Stimulated activated CD8-positive, alpha-beta memory T cell treated with anti-CD3 and anti-CD28 coated beads, Interleukin-7, amount 100 ng/mL, for 48 hours (primary cell): Measurements from ENCODE around the gene SMCHD1.

Experiments
- DNase-seq, 2 donors: peaks; one replicate each; pipeline ENCODE4 v3.0.0-alpha.2; 2020; ENCODE audit warnings: low read depth in 1 of 2; ENCODE audit errors: extremely low read depth in 1 of 2

SMCHD1 gene

GRCh38 chr18:2655178-2655953 is at the start of gene SMCHD1:
Gene SMCHD1, plus strand, starts transcription at chr18:2655726. Its CDS starts 350 bp downstream, at chr18:2656076.
- peak; percentile 89 to 90 for DNase-seq

GRCh38 chr18:2606335-2606734 is 49.2 kb upstream of the SMCHD1 start:
- no peak for DNase-seq

DNA sequence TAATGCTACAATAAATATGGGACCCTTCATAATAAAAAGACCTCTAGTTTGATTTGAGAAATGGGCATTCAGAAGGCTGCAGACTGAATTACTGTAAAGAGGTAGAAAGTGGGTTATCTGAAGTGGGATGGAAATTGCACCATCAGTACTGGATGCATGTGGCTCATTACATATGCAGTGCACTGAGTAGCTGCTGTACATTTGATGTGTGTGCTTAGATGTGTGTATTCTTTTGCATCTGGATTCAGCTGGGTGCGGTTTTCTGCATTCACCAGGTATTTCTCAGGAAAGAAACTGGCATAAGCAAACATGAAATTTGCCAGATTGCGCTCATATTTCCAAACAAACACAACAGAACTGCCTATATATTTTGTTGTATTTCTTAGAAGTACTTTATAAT is 45.9 kb upstream of the SMCHD1 start:
- no peak for DNase-seq

DNA sequence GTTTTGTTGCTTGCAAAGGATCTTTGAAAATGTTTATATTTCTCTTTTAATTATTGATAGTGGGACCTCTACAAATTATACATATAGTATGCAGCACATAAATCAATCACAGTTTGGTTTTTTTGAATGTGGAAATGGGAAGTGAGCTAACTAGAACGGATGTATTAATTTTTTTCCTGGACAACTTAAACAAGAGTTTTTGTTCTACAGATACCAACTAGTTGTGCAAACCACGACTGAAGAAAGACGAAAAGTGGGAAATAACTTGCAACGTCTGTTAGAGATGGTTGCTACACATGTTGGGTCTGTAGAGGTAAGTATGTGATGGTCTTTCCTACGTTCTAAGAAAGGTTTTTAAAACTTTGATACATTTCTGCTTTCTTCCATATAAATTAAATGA is 45.0 kb upstream of the SMCHD1 start:
- no peak for DNase-seq

- DNase-seq = no peak
These were observed 42.5 kb upstream of the SMCHD1 start for GRCh38 chr18:2612996-2613395.

- no peak for DNase-seq
These were observed 38.0 kb upstream of the SMCHD1 start for GRCh38 chr18:2617401-2617998.

GRCh38 chr18:2618009-2618408 is 37.5 kb upstream of the SMCHD1 start:
- no peak for DNase-seq

DNA sequence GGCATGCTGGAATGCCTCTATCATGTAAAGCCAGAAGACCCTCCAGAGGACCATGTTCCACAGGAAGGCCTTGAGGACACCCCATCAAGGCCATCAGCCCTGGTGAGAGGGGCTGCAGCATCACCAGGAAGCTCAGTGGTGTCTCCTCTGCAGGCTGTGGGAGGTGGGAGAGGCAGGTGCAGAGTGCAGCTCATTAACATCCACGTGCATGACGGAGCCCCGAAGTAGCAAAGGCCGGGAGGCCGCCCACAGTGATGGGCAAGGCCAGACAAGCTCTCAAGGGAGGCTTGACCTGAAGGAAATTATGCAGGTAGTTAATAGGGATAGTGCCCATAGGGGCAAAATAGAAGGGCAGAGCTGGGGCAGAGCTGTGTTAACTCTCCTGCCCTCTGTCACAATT is 30.3 kb upstream of the SMCHD1 start:
- no peak for DNase-seq

DNA sequence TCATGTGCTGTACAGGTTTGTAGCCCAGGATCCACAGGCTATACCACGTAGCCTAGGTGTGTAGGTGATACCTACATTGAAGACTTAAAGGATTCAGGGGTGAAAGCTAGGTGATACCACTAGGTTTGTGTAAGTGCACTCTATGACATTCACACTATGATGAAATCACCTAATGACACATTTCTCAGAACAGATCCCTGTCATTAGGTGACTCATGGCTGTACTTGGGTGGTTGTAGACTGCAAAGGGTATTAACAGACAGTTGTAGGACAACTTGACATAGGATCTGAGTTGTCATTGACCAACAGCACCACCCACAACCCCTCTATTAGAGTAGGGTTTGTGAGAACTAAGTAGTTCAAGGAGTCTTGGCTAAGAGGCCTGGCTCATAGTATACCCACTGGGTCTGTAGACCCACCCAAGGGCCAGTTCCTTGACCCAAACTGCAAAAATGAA is 27.7 kb upstream of the SMCHD1 start:
- DNase-seq = peak in 1 of 2 donors; percentile 20

DNA sequence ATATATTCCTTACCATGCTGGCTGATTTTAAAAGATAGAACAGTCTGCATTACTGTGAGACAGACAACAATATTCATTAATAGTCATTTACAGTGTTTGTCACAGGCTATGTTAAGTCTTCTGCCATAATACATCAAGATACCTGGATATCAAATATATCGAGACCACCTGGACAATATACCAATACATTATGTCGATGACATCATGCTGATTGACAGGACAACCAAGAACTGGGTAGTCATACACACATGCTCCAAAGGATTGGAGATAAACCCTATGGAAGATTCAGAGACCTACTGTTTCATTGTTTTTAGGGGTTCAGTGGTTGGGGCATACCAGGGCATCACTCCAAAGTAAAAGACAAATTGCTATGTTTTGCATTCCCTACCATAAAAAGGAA is 26.5 kb upstream of the SMCHD1 start:
- no peak for DNase-seq

GRCh38 chr18:2635586-2635985 is 19.9 kb upstream of the SMCHD1 start:
- DNase-seq = no peak

DNA sequence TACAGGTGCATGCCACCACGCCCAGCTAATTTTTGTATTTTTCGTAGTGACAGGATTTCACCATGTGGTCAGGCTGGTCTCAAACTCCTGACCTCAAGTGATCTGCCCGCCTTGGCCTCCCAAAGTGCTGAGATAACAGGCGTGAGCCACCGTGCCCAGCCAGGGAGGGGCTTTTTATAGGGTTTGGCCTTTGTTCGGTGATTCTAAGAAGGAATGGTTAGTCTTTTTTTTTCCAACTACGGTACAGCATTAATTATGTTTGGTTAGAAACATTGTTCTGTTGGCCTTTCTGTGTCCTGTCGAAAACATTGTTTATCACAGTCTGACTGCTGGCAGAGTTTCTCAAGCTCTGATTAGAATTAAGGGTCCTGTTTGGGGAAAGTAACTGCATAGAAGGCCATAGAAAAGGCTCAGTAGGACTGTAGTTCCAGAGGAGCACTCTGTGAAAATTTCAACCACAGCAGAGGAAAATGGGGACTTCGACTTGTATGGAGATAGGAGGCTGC is 19.3 kb upstream of the SMCHD1 start:
- no peak for DNase-seq

DNA sequence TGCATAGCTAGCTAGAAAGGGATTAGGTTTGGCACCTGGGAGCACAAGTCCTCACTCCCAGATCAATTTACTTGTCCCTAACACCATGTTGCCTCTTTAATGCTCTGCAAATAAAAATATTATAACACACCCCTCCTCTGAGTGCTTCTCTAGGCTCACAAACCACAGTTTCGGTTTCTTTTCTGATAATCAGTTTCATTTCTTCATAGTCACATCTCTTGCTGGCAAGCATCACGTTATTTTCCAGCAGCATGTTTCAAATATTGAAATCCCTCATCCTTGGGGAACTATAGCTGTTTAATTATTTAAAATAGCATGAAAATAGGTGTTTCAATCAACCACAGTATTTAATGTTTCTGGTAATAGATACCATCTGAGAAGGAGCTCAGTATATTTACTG is 13.9 kb upstream of the SMCHD1 start:
- DNase-seq = no peak

DNA sequence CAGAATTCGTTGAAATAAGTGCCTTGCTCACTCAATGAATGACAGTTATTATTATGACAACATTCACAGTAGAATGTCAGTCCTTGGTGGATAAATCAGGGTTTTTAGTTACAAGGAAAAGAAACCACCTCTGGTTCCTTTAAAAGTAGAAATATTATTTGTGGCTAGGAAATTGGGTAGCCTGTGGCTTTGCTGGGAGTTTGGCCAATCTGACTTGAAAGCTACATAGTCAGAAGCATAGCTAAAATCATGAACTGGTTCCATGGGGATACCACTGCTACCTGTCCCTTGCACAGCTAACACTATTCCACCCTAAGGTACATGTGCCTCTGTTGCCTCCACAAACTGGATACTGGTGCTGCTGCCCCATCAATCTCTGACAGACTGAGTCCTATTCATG is 12.8 kb upstream of the SMCHD1 start:
- no peak for DNase-seq

DNA sequence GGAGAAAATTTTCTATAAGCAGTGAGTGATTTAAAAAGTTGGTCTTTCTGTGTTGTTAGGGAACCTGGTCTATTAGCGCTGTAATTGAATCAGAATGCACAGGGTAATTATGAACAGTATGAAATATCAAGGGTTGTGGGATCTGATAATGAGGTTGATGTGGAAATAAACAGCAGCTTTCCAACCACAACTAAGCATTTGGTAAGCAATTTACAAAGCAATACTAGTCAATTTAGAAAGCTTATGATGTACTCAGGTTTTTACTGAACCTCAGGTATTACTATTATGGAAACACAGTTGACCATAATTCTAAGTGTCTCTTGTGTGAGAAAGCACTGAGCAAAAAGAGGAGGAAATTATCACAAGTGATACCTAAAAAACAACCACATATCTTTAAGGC is 11.0 kb upstream of the SMCHD1 start:
- DNase-seq = no peak

DNA sequence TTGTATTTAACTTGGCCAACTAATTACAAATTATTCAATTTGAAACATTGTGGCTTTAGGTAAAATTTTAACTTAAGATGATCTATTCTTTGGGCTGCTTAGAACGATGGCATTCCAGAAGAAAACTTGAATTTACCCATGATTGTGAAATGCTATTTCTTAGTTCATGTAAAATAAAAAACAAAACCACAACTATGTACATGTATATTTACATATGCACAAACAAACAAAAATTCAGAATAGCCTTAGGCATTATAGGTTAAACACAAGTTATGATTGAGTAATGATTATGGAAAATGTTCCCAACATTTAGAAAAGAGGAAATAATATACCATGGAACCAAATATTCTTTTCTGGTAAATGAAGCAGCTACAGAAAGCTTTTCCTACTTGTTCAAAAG is 3.5 kb upstream of the SMCHD1 start:
- no peak for DNase-seq

- DNase-seq = no peak
These were observed 2.1 kb upstream of the SMCHD1 start for GRCh38 chr18:2653467-2653866.

- DNase-seq = no peak
These were observed 1.2 kb upstream of the SMCHD1 start for GRCh38 chr18:2654169-2654927.

DNA sequence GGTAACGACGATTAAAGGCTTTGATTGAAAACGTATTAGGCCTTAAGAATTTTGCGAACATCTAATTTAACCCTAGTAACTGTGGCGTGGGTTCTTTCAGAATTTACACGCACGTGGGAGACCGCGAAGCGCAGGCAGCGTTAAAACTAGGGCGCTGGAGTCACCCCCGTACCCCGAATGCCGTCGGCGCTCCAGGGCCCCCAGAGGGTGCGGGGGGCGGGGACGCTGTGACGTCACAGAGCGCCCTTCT is 673 bp upstream of the SMCHD1 start:
- peak; percentile 49 to 55 for DNase-seq

- DNase-seq = no peak
These were observed 369 bp downstream of the SMCHD1 start for GRCh38 chr18:2655954-2656236.

- DNase-seq = peak in 1 of 2 donors; percentile 34
These were observed 883 bp downstream of the SMCHD1 start for GRCh38 chr18:2656237-2656980.
